Stimulated activated CD4-positive, alpha-beta T cell treated with anti-CD3 and anti-CD28 coated beads, Interleukin-15, amount 100 ng/mL, for 1 hour (primary cell): ENCODE data around the gene UTY.

Experiments used
- DNase-seq, 2 donors: peaks; one replicate each; pipeline ENCODE4 v3.0.0-alpha.2; 2020; ENCODE audit warnings: low read depth in 1 of 2, low spot score in 1 of 2

Gene UTY

GRCh38 chrY:13479828-13480227 lies at the start of gene UTY:
TSS of gene UTY (minus strand) at chrY:13480033. CDS start at chrY:13479665, 368 bp downstream.
- peak; percentile 30 to 32 for DNase-seq

- no peak for DNase-seq
These were observed 40.6 kb upstream of the UTY start for GRCh38 chrY:13520474-13520873.

- DNase-seq, result no peak
These were observed 21.4 kb upstream of the UTY start for GRCh38 chrY:13501215-13501614.

- DNase-seq, result no peak
These were observed 13.9 kb upstream of the UTY start for GRCh38 chrY:13493737-13494136.

GRCh38 chrY:13492408-13492807 lies 12.6 kb upstream of the UTY start:
- no peak for DNase-seq

- DNase-seq, result no peak
These were observed 8.9 kb upstream of the UTY start for GRCh38 chrY:13488738-13489137.

- peak; percentile 13 to 17 for DNase-seq
These were observed 617 bp downstream of the UTY start for GRCh38 chrY:13479121-13479711.

GRCh38 chrY:13478126-13478785 lies 1.6 kb downstream of the UTY start:
- DNase-seq, result no peak

GRCh38 chrY:13474997-13475396 lies 4.8 kb downstream of the UTY start:
- DNase-seq, result no peak

GRCh38 chrY:13451572-13451971 lies 28.3 kb downstream of the UTY start:
- DNase-seq, result no peak

GRCh38 chrY:13450596-13451130 lies 29.2 kb downstream of the UTY start:
- no peak for DNase-seq

GRCh38 chrY:13445566-13445965 lies 34.3 kb downstream of the UTY start:
- no peak for DNase-seq

GRCh38 chrY:13443146-13443545 lies 36.7 kb downstream of the UTY start:
- DNase-seq, result no peak

GRCh38 chrY:13440811-13441210 lies 39.0 kb downstream of the UTY start:
- DNase-seq, result no peak

GRCh38 chrY:13435968-13436937 lies 43.6 kb downstream of the UTY start:
- peak; percentile 19 to 21 for DNase-seq

GRCh38 chrY:13435206-13435967 lies 44.4 kb downstream of the UTY start:
- DNase-seq, result no peak

GRCh38 chrY:13432293-13433025 lies 47.4 kb downstream of the UTY start:
- DNase-seq, result no peak

- DNase-seq, result no peak
These were observed 50.3 kb downstream of the UTY start for GRCh38 chrY:13429551-13429950.

GRCh38 chrY:13423281-13423732 lies 56.5 kb downstream of the UTY start:
- no peak for DNase-seq
